A549 (cell line): Measurements from ENCODE around the gene FKBP6. TPM values are rescaled to one million over a fixed set of nuclear protein-coding genes. Genes with fewer than 3 reads are reported as not detected.
A peak's percentile ranks its signal among the peaks of the same experiment; 100 is the strongest.
"Not testable (repeated sequence)": the region's sequence is repeated elsewhere in the genome, so short reads cannot be mapped to it uniquely, and the experiment has no call there.

Experiments used
- ATAC-seq, 2 experiments: fragments of 200-7000 bp in 1 of 2; fragments of >200 bp in 1 of 2; cut with Nextera tagmentation in 1 of 2; cut with Tn5 transposase in 1 of 2; 3 replicates each; pipeline versions ENCODE4 v1.8.0 to v1.9.1; 2018 to 2020; ENCODE audit warnings: mild to moderate bottlenecking in 1 of 2, moderate library complexity in 1 of 2
- CTCF ChIA-PET: fragments of 300-600 bp; sonication (Branson Sonifier 250); formaldehyde crosslinking; extraction: SDS; loops from one replicate; lab custom pipeline; 2021; ENCODE audit warnings: antibody characterized with exemption, inconsistent platforms; lab: Yijun Ruan, JAX
- POLR2A ChIA-PET: fragments of 350-600 bp; formaldehyde crosslinking; extraction: SDS; loops from one replicate; lab custom pipeline; 2021; ENCODE audit warnings: antibody characterized with exemption, inconsistent platforms; lab: Yijun Ruan, JAX
- DNase-seq, 2 experiments: peaks; one replicate each; pipeline versions ENCODE4 v3.0.0 to v3.0.0-alpha.2; 2011 to 2016; ENCODE audit warnings: low read depth in 1 of 2, low spot score in 1 of 2
- FAIRE-seq: peaks from 2 replicates; lab custom pipeline; 2011; peaks lifted over from hg19 to GRCh38; lab: Jason Lieb, UNC
- H3K27ac ChIP-seq, 2 experiments: fragments of >200 bp; sonication (Bioruptor Twin); formaldehyde crosslinking; 3 replicates each; pipeline ENCODE4 v1.5.1; 2016 to 2017
- H3K4me1 ChIP-seq: fragments of >200 bp; sonication (Bioruptor Twin); formaldehyde crosslinking; 3 replicates; pipeline ENCODE4 v1.6.1; 2016
- H3K4me2 ChIP-seq: fragments of >200 bp; sonication (Bioruptor Twin); formaldehyde crosslinking; 3 replicates; pipeline ENCODE4 v1.6.1; 2016
- H3K4me3 ChIP-seq: fragments of >200 bp; sonication (Bioruptor Twin); formaldehyde crosslinking; 3 replicates; pipeline ENCODE4 v1.5.1; 2016
- H3K9me3 ChIP-seq: fragments of >200 bp; sonication (Bioruptor Twin); formaldehyde crosslinking; 3 replicates; pipeline ENCODE4 v1.6.1; 2016
- CHD4 ChIP-seq: fragments of 200-600 bp; sonication (generic); IDR thresholded peaks from 2 replicates; pipeline ENCODE4 v1.6.1; 2016; ENCODE audit warnings: antibody characterized with exemption, mild to moderate bottlenecking, borderline replicate concordance
- EHF ChIP-seq: fragments of 250-450 bp; sonication (Bioruptor Pico); IDR thresholded peaks from 2 replicates; pipeline ENCODE4 v1.5.0; 2020; ENCODE audit warnings: mild to moderate bottlenecking
- EHMT2 ChIP-seq: fragments of 200-600 bp; sonication (generic); IDR thresholded peaks from 2 replicates; pipeline ENCODE4 v1.6.1; 2016; ENCODE audit warnings: antibody characterized with exemption, low read depth, mild to moderate bottlenecking, moderate library complexity
- EP300 ChIP-seq, 2 experiments: fragments of >200 bp; sonication (Bioruptor Twin); formaldehyde crosslinking; IDR thresholded peaks; 2 replicates in 1 of 2; 3 replicates in 1 of 2; pipeline ENCODE4 v1.6.1; 2016 to 2017
- GATA3 ChIP-seq: IDR thresholded peaks from 2 replicates; pipeline ENCODE4 v1.6.1; 2012; ENCODE audit warnings: borderline replicate concordance
- HDAC2 ChIP-seq: fragments of 200-600 bp; sonication (generic); IDR thresholded peaks from 2 replicates; pipeline ENCODE4 v1.6.1; 2016
- HOXA7 ChIP-seq: fragments of 250-450 bp; sonication (Bioruptor Pico); IDR thresholded peaks from 2 replicates; pipeline ENCODE4 v1.5.0; 2020; ENCODE audit warnings: mild to moderate bottlenecking, moderate library complexity
- JUNB ChIP-seq: fragments of >200 bp; sonication (Bioruptor Twin); formaldehyde crosslinking; IDR thresholded peaks from 2 replicates; pipeline ENCODE4 v1.6.1; 2016
- KDM1A ChIP-seq: fragments of 200-600 bp; sonication (generic); IDR thresholded peaks from 2 replicates; pipeline ENCODE4 v1.6.1; 2016; ENCODE audit warnings: low read depth, mild to moderate bottlenecking
- MAFK ChIP-seq: fragments of 450-650 bp; IDR thresholded peaks from 2 replicates; pipeline ENCODE4 v1.6.1; 2014; ENCODE audit not compliant: partially characterized antibody
- MYC ChIP-seq: IDR thresholded peaks from 2 replicates; pipeline ENCODE4 v1.6.1; 2012; ENCODE audit warnings: mild to moderate bottlenecking, inconsistent platforms, low read length, improper control_type of control experiment, borderline replicate concordance
- NPAS2 ChIP-seq: fragments of 250-450 bp; sonication (Bioruptor Pico); IDR thresholded peaks from 2 replicates; pipeline ENCODE4 v1.8.0; 2022; ENCODE audit warnings: mild to moderate bottlenecking, moderate library complexity, borderline replicate concordance
- NR3C1 ChIP-seq: fragments of >200 bp; sonication (Bioruptor Twin); formaldehyde crosslinking; IDR thresholded peaks from 3 replicates; pipeline ENCODE4 v1.6.1; 2017
- PHF8 ChIP-seq: fragments of 200-600 bp; sonication (generic); IDR thresholded peaks from 2 replicates; pipeline ENCODE4 v1.6.1; 2016; ENCODE audit warnings: low read depth, mild to moderate bottlenecking, antibody characterized with exemption, moderate library complexity, borderline replicate concordance
- POLR2AphosphoS2 ChIP-seq: conservative IDR thresholded peaks from 2 replicates; pipeline ENCODE4 v1.6.1; 2012; ENCODE audit warnings: low read length, improper control_type of control experiment, inconsistent platforms
- RNF2 ChIP-seq: fragments of 200-600 bp; sonication (generic); IDR thresholded peaks from 2 replicates; pipeline ENCODE4 v1.6.1; 2016; ENCODE audit warnings: low read depth, mild to moderate bottlenecking, antibody characterized with exemption, moderate library complexity, borderline replicate concordance
- SREBF2 ChIP-seq: fragments of 450-650 bp; IDR thresholded peaks from 2 replicates; pipeline ENCODE4 v1.6.1; 2014; ENCODE audit warnings: mild to moderate bottlenecking, moderate library complexity
- ZC3H11A ChIP-seq: fragments of 450-650 bp; IDR thresholded peaks from 2 replicates; pipeline ENCODE4 v1.6.1; 2014; ENCODE audit warnings: antibody characterized with exemption, mild to moderate bottlenecking
- ZFP36 ChIP-seq: fragments of 450-650 bp; IDR thresholded peaks from 2 replicates; pipeline ENCODE4 v1.6.1; 2014; ENCODE audit warnings: borderline replicate concordance; ENCODE audit not compliant: partially characterized antibody
- ZNF302 ChIP-seq: fragments of 250-450 bp; sonication (Bioruptor Pico); IDR thresholded peaks from 2 replicates; pipeline ENCODE4 v1.9.0; 2021; ENCODE audit warnings: inconsistent platforms, mild to moderate bottlenecking, moderate library complexity
- WGBS: methylation state at CpG from one replicate; pipeline ENCODE4 v1.1.6; 2017; ENCODE audit errors: missing lambda C conversion rate; 5-methylcytosine and 5-hydroxymethylcytosine counted together
- polyA plus RNA-seq, 4 experiments: library from polyadenylated mRNA; depleted of rRNA in 3 of 4; stranded (reverse); fragments of >200 nt; fragmentation: RNase III in 1 of 4; extraction: RNeasy Plus Mini Kit Qiagen cat#74134 plus additional on column Dnase treatment in 1 of 4; gene quantifications; 2 replicates in 3 of 4; 3 replicates in 1 of 4; pipeline ENCODE4 v1.2.3, GENCODE V29; 2011 to 2017
- TF ChIP-seq, protein P1 (sequence below): fragments of 200-600 bp; sonication (generic); IDR thresholded peaks from 2 replicates; pipeline ENCODE4 v1.6.1; 2016; ENCODE audit warnings: antibody characterized with exemption, mild to moderate bottlenecking, moderate library complexity

Gene FKBP6
- polyA plus RNA-seq, 2 of the 4 experiments (the other 2 are of a cell fraction), result 0.04 TPM; not detected in 1

DNA sequence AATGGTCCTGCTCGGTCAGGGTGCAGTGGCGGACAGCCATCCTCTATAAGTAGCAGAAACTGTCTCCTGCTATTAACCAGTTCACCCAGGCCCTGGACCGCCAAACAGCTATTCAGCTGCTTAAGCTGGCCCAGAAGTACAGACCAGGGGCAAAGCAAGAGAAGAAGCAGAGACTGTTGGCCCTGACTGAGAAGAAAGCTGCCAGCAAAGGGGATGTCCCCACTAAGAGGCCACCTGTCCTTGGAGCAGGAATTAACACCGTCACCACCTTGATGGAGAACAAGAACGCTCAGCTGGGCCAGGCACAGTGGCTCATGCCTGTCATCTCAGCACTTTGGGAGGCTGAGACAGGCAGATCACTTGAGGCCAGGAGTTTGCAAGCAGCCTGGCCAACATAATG lies 13.7 kb upstream of the FKBP6 start:
- no peak overlapping the region for H3K4me3 ChIP-seq
- H3K9me3 ChIP-seq, result no peaks in the 10 kb centered on the region
- no peak overlapping the region for H3K4me2 ChIP-seq
- ChIA-PET CTCF (interaction anchor here (0.9 to 1.5 kb wide), 4 partner anchors 8 to 137 kb away, joined by 3 to 5 read pairs (median 4); no protein-coding TSS in a partner anchor), POLR2A (no interaction called here)
- ATAC-seq (no peak), DNase-seq (no peak), FAIRE-seq (no peak)
- WGBS, result 80% methylated on average over 5 of the region's 5 CpGs
- H3K4me1 ChIP-seq, result peaks cover 2% of the 10 kb centered on the region; the same call in 1 of the 3 replicates
- TF ChIP-seq EHMT2, result no peak
- TF ChIP-seq MAFK, result no peak
- TF ChIP-seq NPAS2 (CRISPR knock-in tag), result no peak
- TF ChIP-seq PHF8, result no peak
- no peak for TF ChIP-seq EHF (CRISPR knock-in tag)
- TF ChIP-seq HOXA7 (CRISPR knock-in tag), result no peak
- TF ChIP-seq ZFP36, result no peak
- TF ChIP-seq MYC, result no peak
- TF ChIP-seq ZC3H11A, result no peak
- no peak for TF ChIP-seq HDAC2
- TF ChIP-seq KDM1A, result no peak
- no peak for TF ChIP-seq RNF2
- TF ChIP-seq JUNB, result no peak
- no peak for TF ChIP-seq SREBF2
- no peak for TF ChIP-seq EP300 (IDR thresholded peaks at IDR 0.05)
- TF ChIP-seq CHD4, result no peak
- no peak overlapping the region for H3K27ac ChIP-seq

DNA sequence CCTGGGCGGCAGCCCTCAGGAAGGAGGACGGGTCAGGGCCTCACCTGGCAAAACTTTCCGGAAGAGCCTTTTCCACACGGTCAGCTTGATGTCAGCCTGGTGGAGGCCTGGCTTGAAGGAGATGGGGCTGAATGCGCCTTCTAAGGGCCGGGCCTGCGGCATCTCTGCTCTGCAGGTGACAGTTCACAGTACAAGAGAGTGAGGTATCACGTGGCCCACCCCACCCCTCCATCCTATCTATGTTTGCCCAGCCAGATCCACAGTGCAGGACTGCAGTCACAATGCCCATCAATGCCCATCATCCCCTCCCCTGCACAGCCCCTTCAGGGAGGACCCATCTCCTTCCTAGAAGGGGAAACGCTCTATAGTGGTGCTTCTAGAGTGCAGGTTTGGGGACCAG lies 11.4 kb upstream of the FKBP6 start:
- no peak for FAIRE-seq
- CTCF ChIA-PET, result interaction anchor here (1.0 to 2.1 kb wide), 2 partner anchors 15 to 135 kb away, joined by 4 to 6 read pairs; no protein-coding TSS in a partner anchor
- POLR2A ChIA-PET, result no interaction called here
- DNase-seq, result no peak
- no peak for TF ChIP-seq POLR2AphosphoS2
- TF ChIP-seq ZNF302, result no peak
- no peak for TF ChIP-seq GATA3
- no peak for TF ChIP-seq SREBF2
- no peak for TF ChIP-seq ZC3H11A
- TF ChIP-seq, protein P1, sequence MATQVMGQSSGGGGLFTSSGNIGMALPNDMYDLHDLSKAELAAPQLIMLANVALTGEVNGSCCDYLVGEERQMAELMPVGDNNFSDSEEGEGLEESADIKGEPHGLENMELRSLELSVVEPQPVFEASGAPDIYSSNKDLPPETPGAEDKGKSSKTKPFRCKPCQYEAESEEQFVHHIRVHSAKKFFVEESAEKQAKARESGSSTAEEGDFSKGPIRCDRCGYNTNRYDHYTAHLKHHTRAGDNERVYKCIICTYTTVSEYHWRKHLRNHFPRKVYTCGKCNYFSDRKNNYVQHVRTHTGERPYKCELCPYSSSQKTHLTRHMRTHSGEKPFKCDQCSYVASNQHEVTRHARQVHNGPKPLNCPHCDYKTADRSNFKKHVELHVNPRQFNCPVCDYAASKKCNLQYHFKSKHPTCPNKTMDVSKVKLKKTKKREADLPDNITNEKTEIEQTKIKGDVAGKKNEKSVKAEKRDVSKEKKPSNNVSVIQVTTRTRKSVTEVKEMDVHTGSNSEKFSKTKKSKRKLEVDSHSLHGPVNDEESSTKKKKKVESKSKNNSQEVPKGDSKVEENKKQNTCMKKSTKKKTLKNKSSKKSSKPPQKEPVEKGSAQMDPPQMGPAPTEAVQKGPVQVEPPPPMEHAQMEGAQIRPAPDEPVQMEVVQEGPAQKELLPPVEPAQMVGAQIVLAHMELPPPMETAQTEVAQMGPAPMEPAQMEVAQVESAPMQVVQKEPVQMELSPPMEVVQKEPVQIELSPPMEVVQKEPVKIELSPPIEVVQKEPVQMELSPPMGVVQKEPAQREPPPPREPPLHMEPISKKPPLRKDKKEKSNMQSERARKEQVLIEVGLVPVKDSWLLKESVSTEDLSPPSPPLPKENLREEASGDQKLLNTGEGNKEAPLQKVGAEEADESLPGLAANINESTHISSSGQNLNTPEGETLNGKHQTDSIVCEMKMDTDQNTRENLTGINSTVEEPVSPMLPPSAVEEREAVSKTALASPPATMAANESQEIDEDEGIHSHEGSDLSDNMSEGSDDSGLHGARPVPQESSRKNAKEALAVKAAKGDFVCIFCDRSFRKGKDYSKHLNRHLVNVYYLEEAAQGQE, result no peak
- TF ChIP-seq NR3C1, result no peak
- Histone ChIP-seq H3K4me1 (no peaks in the 10 kb centered on the region), H3K4me3 (no peak overlapping the region), H3K9me3 (no peaks in the 10 kb centered on the region), H3K27ac (no peak overlapping the region), H3K4me2 (no peak overlapping the region)
- WGBS, result 80% methylated on average over 8 of the region's 9 CpGs
- ATAC-seq, result no peak

DNA sequence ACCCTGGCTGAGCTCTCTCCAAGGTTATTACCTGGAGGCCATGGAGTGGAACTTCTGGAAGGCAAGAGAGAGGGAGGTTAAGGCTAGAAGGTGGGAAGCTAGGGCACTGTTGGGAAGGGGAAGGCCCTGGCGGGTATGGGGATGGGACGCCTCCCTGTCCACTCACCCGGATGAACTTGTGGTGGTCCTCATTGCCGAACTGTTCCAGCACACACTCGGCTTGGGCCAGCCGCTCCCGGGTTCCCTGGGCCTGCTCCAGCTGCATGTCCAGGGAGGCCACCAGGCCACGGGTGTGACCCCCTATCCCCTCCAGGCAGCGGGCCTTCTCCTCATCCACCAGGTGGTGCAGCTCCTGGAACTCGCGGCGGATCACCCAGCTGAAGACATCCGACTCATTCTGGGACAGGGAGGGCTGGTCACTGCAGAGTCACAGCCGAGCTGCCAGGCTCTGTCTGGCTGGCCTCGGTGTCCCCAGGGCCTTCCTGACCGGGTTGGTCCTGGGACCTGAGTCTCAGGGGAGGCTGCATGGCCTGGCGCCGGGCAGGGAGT lies 9.2 kb upstream of the FKBP6 start:
- WGBS, result 80% methylated on average over 10 of the region's 18 CpGs
- DNase-seq, H3K4me3 ChIP-seq, H3K4me1 ChIP-seq, CTCF ChIA-PET, POLR2A ChIA-PET, FAIRE-seq, H3K27ac ChIP-seq, H3K4me2 ChIP-seq, H3K9me3 ChIP-seq: not testable (repeated sequence)
- ATAC-seq, result peak; percentile 60 to 69

DNA sequence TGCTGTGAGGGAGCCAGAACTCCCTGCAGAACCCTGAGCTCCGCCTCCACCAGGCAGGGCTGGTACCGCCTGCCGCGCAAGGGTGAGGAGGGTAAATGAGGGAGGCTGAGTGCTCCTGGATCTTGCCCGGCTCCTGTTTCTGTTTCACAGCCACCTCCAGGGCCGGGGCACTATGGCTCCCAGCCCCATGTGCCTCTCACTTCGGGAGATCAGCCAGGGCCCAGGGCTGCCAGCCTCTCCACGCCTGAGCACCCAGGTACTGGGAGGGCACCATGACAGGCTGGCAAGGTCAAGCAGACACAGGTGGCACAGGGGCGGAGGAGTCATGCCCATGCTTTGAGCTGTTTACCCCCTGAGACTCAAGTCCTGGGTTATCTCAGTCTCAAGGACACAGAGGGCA lies 8.4 kb upstream of the FKBP6 start:
- CTCF ChIA-PET, result interaction anchor here (1.2 kb wide), 2 partner anchors 8 to 13 kb away, joined by 3 to 5 read pairs; no protein-coding TSS in a partner anchor
- H3K4me3 ChIP-seq, H3K4me1 ChIP-seq, DNase-seq, FAIRE-seq, H3K27ac ChIP-seq, ATAC-seq, H3K4me2 ChIP-seq, H3K9me3 ChIP-seq, POLR2A ChIA-PET: not testable (repeated sequence)
- WGBS, result 82% methylated on average over 2 of the region's 9 CpGs

DNA sequence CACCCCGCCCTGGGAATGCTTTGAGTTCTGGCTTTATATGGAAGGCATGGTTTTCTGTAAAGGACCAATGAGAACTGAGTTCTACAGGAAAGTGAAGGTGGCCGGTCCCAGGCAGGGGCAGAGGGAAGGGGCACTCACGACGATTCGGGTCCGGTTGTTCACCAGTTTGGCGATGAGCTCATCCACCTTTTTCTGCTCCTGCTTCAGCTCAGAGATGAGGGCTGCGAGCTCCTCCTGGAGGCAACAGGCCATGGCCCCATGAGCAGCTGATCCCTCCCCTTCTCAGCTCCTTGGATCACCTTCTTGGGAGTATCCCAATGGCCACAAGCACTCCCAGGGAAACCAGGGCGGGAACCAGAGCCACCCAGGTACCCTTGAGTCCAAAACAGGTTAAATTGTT lies 8.0 kb upstream of the FKBP6 start:
- H3K4me2 ChIP-seq, DNase-seq, H3K9me3 ChIP-seq, H3K4me1 ChIP-seq, ATAC-seq, POLR2A ChIA-PET, FAIRE-seq, H3K4me3 ChIP-seq, H3K27ac ChIP-seq: not testable (repeated sequence)
- CTCF ChIA-PET, result interaction anchor here (1.2 kb wide), 2 partner anchors 8 to 13 kb away, joined by 3 to 5 read pairs; no protein-coding TSS in a partner anchor
- 81% methylated on average over 8 of the region's 9 CpGs for WGBS
